AG09319 (cell line): ENCODE data around the gene IFT25.

Source experiments
- DNase-seq: peaks from one replicate; pipeline ENCODE4 v3.0.0-alpha.2; 2010; ENCODE audit warnings: low read depth; ENCODE audit errors: extremely low read depth
- TF ChIP-seq, protein P1 (sequence below): IDR thresholded peaks from 2 replicates; pipeline ENCODE4 v1.5.1; 2011; ENCODE audit warnings: low read depth, mild to moderate bottlenecking, inconsistent platforms, low read length, moderate library complexity

IFT25 gene

DNA sequence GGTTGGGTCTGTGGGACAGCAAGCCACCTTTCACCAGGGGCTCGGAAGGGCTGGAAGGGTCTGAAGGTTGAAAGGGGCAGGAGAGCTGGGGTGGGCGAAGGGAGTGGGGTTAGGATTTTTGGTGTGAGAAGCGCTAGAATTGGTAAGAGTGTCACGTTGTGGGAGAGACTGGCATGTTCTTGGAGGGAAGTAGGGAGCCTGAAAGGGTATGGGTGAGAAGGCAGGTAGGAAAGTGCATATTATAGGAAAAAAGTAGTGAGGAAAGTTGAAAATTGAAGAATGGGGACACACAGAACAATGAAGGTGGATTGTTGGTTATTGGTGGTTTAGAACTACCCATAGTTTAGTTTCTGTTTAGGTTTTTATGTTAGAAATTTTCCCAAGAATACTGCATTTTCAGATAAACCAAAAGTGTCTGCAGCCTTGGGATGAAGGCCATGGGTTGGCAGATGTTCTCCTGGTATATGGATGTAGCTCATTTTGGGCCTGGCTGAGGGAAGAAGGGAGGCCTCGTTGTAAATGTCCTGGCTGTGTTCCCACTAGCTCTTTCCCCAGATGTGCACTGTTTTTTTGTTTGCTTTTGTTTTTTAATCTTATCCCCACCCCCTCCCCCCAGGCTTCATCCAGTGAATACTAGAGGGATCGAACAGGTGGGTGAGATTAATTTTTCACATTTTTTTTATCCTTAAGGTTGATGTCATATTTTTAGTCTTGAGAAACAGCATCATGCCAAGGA, 1.8 kb upstream of the IFT25 start:
- no peak for DNase-seq
- TF ChIP-seq, protein P1, sequence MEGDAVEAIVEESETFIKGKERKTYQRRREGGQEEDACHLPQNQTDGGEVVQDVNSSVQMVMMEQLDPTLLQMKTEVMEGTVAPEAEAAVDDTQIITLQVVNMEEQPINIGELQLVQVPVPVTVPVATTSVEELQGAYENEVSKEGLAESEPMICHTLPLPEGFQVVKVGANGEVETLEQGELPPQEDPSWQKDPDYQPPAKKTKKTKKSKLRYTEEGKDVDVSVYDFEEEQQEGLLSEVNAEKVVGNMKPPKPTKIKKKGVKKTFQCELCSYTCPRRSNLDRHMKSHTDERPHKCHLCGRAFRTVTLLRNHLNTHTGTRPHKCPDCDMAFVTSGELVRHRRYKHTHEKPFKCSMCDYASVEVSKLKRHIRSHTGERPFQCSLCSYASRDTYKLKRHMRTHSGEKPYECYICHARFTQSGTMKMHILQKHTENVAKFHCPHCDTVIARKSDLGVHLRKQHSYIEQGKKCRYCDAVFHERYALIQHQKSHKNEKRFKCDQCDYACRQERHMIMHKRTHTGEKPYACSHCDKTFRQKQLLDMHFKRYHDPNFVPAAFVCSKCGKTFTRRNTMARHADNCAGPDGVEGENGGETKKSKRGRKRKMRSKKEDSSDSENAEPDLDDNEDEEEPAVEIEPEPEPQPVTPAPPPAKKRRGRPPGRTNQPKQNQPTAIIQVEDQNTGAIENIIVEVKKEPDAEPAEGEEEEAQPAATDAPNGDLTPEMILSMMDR: no peak

DNA sequence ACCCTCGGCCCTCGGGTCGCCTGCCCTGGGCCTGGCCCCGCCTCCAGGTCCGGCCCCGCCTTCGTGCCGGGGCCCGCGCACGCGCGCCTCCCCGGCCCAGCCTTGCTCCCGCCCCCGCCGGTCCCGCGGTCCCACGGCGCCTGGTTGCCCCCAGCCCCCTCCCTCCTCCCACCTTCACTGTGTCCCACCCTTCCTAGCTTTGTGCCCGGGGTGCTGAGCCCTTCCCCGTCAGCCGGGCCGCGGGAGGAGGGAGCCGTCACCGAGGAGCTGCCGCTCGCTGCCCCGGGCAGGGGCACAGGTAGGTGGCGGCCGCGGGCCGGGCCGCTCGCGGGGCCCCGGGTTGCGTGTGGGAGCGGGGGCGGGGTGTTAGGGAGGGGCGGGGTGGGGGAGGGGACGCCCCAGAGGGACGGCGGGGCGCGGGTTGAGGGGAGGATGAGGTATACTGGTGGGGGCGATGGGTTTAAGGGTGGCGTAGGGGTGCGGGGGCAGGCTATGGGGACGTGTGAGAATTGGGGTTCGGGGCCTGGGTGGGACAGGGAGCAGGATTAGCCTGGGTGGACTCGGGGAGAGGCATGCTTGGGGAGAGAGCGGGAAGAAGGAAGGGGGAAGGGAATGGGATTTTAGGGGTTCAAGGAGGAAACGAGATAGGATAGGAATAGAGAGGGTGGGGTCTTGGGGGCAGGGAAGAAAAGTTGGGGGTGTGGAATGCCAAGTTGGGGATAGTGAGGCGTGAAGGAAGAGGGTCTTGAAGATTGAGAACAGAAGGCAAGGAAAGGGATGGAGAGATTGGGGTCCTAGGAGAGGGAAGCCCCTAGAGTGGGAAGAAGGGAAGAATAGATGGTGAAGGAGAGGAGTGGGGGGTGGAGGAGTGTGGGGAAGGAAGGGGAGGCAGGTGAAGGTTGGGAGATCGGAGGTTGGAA, 1.0 kb upstream of the IFT25 start, which contains the start of gene LRRC42:
LRRC42 (plus strand) TSS at position 99 of the 920 bp plus-strand sequence. CDS start 5,650 bp downstream, outside the sequence.
- no peak for DNase-seq
- TF ChIP-seq, protein P1: peak; percentile 13

DNA sequence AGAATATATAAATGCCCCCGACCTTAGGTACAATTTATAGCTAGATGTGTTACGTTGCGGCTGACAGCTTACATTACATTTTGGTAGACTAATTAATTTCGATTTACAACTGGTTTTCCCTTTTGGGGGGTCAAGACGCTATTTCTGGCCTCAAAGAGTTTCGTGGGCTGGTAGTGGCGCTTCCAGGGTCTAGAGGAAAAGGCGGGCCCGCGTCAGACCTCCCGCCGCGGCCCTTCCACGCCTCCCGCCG, 391 bp downstream of the IFT25 start:
- no peak for DNase-seq
- TF ChIP-seq, protein P1: no peak

DNA sequence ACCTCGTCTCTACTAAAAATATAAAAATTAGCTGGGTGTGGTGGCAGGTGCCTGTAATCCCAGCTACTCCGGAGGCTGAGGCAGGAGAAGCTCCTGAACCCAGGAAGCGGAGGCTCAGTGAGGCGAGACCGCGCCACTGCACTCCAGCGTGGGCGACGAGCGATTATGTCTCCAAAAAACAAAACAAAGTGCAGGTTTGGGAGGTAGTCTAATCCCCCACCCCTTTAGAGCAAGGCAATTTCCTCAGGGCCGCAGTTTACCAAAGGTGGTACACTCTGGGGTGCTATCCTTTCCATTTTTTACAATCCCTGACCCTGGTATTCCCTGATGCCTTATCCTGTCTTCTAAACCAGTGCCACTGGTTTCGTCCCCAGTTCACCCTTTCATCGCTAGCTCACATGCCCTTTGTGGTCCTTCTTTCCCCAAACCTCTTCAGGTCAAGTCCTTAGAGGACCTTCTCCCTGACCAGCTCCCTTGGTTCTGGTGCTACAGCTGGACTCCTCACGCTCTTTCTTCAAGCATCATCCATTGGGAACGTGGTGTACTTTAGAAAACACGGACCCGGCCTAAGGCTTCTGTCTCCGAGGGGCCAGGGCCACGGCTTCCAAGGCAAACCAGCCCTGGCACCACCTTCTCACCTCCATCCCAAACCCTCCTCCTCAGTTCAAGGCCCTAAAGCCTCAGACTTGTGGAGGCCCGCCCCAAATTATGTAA, 873 bp downstream of the IFT25 start:
- TF ChIP-seq, protein P1: no peak
- no peak for DNase-seq

DNA sequence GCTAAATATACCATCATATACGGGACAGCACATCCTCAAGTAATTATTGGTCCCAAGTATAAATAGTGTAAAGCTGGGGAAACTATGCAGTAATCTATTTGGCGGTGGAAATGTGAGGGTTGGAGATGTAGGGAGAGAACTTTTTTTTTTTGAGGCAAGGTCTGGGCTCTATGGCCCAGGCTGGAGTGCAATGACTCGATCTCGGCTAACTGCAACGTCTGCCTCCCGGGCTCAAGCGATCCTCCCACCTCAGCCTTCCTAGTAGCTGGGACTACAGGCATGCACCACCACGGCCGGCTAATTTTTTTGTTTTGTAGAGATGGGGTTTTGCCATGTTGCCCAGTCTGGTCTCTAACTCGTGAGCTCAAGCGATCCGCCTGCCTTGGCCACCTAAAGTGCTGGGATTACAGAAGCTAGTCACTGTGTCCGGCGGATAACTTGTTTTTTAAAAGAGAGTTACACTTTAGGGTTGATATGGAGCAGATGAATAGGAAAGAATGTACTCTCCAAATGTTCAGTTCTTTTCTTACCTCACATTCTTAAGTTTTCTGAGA, 1.9 kb downstream of the IFT25 start:
- DNase-seq: no peak
- TF ChIP-seq, protein P1: no peak

DNA sequence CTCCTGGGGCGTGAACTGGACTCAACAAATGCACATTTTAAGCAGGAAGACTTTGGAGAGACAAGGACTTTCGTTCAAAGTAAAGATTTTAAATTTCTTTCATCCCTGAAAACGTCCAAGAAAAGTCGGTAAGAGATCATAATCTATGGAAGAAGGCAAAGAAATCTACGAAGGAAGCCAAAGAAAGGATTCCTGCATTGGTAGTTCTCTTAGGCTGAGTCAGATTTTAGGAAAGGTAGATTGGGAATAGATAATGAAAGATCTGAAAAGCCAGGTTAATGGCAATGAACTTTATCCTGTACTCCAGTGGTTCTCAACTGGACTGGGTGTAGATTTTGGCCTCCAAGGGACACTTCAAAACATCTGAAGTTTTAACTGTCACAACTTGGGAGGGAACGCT, 2.4 kb downstream of the IFT25 start:
- no peak for DNase-seq
- TF ChIP-seq, protein P1: no peak
